HepG2 (cell line): ENCODE results near the gene FKBP14. TPM values are rescaled to one million over a fixed set of nuclear protein-coding genes. Genes with fewer than 3 reads are reported as not detected.

Source experiments
- BORCS8-MEF2B ChIP-seq: sonication (generic); formaldehyde crosslinking; IDR thresholded peaks from 2 replicates; pipeline ENCODE4 v1.8.0; 2022; ENCODE audit warnings: mild to moderate bottlenecking, missing genetic modification reagents
- CENPX ChIP-seq: sonication (generic); formaldehyde crosslinking; IDR thresholded peaks from 2 replicates; pipeline ENCODE4 v1.9.0; 2021; ENCODE audit warnings: mild to moderate bottlenecking, missing genetic modification reagents, moderate library complexity
- GATAD2A ChIP-seq: IDR thresholded peaks from 2 replicates; pipeline ENCODE4 v1.6.1; 2016
- KDM5A ChIP-seq: fragments of 200-600 bp; sonication (generic); IDR thresholded peaks from 2 replicates; pipeline ENCODE4 v1.7.0; 2018; ENCODE audit warnings: antibody characterized with exemption, mild to moderate bottlenecking, low read length, borderline replicate concordance
- MEIS1 ChIP-seq: sonication (generic); formaldehyde crosslinking; IDR thresholded peaks from 2 replicates; pipeline ENCODE4 v1.9.0; 2021; ENCODE audit warnings: mild to moderate bottlenecking, missing genetic modification reagents, moderate library complexity, borderline replicate concordance
- REPIN1 ChIP-seq: sonication (generic); formaldehyde crosslinking; IDR thresholded peaks from 2 replicates; pipeline ENCODE4 v1.8.0; 2022; ENCODE audit warnings: missing genetic modification reagents, low read depth, mild to moderate bottlenecking, borderline replicate concordance
- SMYD3 ChIP-seq: sonication (generic); formaldehyde crosslinking; IDR thresholded peaks from 2 replicates; pipeline ENCODE4 v1.8.1; 2023; ENCODE audit warnings: mild to moderate bottlenecking, missing genetic modification reagents
- TEAD2 ChIP-seq: sonication (generic); formaldehyde crosslinking; IDR thresholded peaks from 2 replicates; pipeline ENCODE4 v1.9.0; 2021; ENCODE audit warnings: missing genetic modification reagents
- TEAD3 ChIP-seq: optimal IDR thresholded peaks from 2 replicates; pipeline ENCODE3; 2016; ENCODE audit warnings: borderline replicate concordance
- XRCC5 ChIP-seq: fragments of 200-400 bp; formaldehyde crosslinking; optimal IDR thresholded peaks from 2 replicates; pipeline ENCODE3; 2017; ENCODE audit warnings: mild to moderate bottlenecking, low read length
- ZFP82 ChIP-seq: sonication (generic); formaldehyde crosslinking; IDR thresholded peaks from 2 replicates; pipeline ENCODE4 v1.5.1; 2020; ENCODE audit warnings: mild to moderate bottlenecking, missing genetic modification reagents, borderline replicate concordance
- ZNF251 ChIP-seq: sonication (generic); formaldehyde crosslinking; IDR thresholded peaks from 2 replicates; pipeline ENCODE4 v1.9.0; 2021; ENCODE audit warnings: mild to moderate bottlenecking, missing genetic modification reagents
- ZNF432 ChIP-seq: sonication (generic); formaldehyde crosslinking; IDR thresholded peaks from 2 replicates; pipeline ENCODE4 v1.5.0; 2020; ENCODE audit warnings: missing genetic modification reagents, mild to moderate bottlenecking, borderline replicate concordance
- ZNF672 ChIP-seq: sonication (generic); formaldehyde crosslinking; IDR thresholded peaks from 2 replicates; pipeline ENCODE4 v1.8.1; 2022; ENCODE audit warnings: missing genetic modification reagents
- ZNF713 ChIP-seq: sonication (generic); formaldehyde crosslinking; IDR thresholded peaks from 2 replicates; pipeline ENCODE4 v1.4.0; 2020; ENCODE audit warnings: mild to moderate bottlenecking, missing genetic modification reagents
- ZSCAN22 ChIP-seq: sonication (generic); formaldehyde crosslinking; IDR thresholded peaks from 2 replicates; pipeline ENCODE4 v1.4.0; 2020; ENCODE audit warnings: mild to moderate bottlenecking, missing genetic modification reagents
- polyA plus RNA-seq, 8 experiments: library from polyadenylated mRNA; depleted of rRNA in 3 of 8; stranded (reverse) in 7 of 8; unstranded in 1 of 8; fragments of >200 nt; fragmentation: Illumina TruSeq in 4 of 8; extraction: Trizol in 4 of 8; gene quantifications; 2 replicates each; pipeline versions ENCODE4 v1.2.1 to v1.2.3, GENCODE V29; 2011 to 2016; ENCODE audit warnings: low read depth in 4 of 8, missing spikeins in 1 of 8, mixed read lengths in 1 of 8; ENCODE audit not compliant: insufficient read depth in 1 of 8
- total RNA-seq, 5 experiments: library from RNA; depleted of rRNA; stranded (reverse); fragments of >200 nt; fragmentation: Illumina TruSeq; extraction: Trizol; gene quantifications; 2 replicates each; pipeline ENCODE4 v1.2.3, GENCODE V29; 2016; ENCODE audit warnings: low read depth in 1 of 5
- TF ChIP-seq, protein P1 (sequence below): sonication (generic); formaldehyde crosslinking; IDR thresholded peaks from 2 replicates; pipeline ENCODE4 v1.8.1; 2023; ENCODE audit warnings: missing genetic modification reagents, mild to moderate bottlenecking, borderline replicate concordance
- TF ChIP-seq, protein P2 (sequence below): sonication (generic); formaldehyde crosslinking; IDR thresholded peaks from 2 replicates; pipeline ENCODE4 v1.4.0; 2020; ENCODE audit warnings: missing genetic modification reagents
- TF ChIP-seq, protein P3 (sequence below): fragments of 450-650 bp; IDR thresholded peaks from 2 replicates; pipeline ENCODE4 v1.6.1; 2017; ENCODE audit warnings: mild to moderate bottlenecking
- TF ChIP-seq, protein P4 (sequence below): sonication (generic); formaldehyde crosslinking; IDR thresholded peaks from 2 replicates; pipeline ENCODE4 v1.5.0; 2020; ENCODE audit warnings: mild to moderate bottlenecking, missing genetic modification reagents, borderline replicate concordance

The FKBP14 gene
- total and polyA plus RNA-seq, 2 of the 13 experiments (the other 11 are each of a cell fraction or from before 2014, with no cell fraction given), result 20.0 to 32.3 TPM

DNA sequence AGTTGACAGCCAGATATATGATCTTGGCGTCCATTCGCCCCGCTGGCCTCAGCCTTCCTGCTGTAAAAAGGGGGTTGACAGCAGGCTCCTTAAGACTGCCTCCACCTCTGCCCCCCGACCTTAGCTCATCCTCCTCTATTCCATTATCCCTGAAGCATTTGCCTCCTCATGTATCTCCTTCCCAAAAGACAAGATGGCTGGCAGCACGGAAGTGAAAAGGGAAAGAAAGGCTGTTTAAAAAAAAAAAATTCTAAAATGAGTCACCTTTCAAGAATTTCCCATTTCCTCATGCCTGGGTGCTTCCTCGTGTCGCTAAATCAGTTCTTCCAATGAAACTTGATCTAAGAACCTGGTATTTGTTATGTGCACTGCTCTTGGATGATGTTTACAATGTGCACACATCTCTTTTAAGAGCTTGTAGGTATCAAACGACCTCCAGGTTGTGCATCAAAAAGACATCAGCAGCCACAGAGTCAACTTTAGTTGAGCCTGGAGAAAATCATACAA lies 38.6 kb downstream of the FKBP14 start (continued):
- TF ChIP-seq ZNF432 (no peak), CENPX (no peak), BORCS8-MEF2B (CRISPR knock-in tag) (no peak), SMYD3 (CRISPR knock-in tag) (no peak), ZNF672 (CRISPR knock-in tag) (no peak), MEIS1 (no peak), REPIN1 (CRISPR knock-in tag) (no peak), GATAD2A (CRISPR knock-in tag) (no peak), ZNF251 (CRISPR knock-in tag) (no peak), ZNF713 (CRISPR knock-in tag) (no peak), ZFP82 (CRISPR knock-in tag) (no peak), XRCC5 (no peak), TEAD2 (no peak), ZSCAN22 (CRISPR knock-in tag) (no peak), TEAD3 (CRISPR knock-in tag) (peak; percentile 88), KDM5A (peak; percentile 28; the same call in 1 of the 2 replicates)
- TF ChIP-seq, protein P1, sequence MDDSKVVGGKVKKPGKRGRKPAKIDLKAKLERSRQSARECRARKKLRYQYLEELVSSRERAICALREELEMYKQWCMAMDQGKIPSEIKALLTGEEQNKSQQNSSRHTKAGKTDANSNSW (CRISPR knock-in tag), result no peak
- TF ChIP-seq, protein P2, sequence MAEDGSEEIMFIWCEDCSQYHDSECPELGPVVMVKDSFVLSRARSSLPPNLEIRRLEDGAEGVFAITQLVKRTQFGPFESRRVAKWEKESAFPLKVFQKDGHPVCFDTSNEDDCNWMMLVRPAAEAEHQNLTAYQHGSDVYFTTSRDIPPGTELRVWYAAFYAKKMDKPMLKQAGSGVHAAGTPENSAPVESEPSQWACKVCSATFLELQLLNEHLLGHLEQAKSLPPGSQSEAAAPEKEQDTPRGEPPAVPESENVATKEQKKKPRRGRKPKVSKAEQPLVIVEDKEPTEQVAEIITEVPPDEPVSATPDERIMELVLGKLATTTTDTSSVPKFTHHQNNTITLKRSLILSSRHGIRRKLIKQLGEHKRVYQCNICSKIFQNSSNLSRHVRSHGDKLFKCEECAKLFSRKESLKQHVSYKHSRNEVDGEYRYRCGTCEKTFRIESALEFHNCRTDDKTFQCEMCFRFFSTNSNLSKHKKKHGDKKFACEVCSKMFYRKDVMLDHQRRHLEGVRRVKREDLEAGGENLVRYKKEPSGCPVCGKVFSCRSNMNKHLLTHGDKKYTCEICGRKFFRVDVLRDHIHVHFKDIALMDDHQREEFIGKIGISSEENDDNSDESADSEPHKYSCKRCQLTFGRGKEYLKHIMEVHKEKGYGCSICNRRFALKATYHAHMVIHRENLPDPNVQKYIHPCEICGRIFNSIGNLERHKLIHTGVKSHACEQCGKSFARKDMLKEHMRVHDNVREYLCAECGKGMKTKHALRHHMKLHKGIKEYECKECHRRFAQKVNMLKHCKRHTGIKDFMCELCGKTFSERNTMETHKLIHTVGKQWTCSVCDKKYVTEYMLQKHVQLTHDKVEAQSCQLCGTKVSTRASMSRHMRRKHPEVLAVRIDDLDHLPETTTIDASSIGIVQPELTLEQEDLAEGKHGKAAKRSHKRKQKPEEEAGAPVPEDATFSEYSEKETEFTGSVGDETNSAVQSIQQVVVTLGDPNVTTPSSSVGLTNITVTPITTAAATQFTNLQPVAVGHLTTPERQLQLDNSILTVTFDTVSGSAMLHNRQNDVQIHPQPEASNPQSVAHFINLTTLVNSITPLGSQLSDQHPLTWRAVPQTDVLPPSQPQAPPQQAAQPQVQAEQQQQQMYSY (CRISPR knock-in tag), result no peak
- TF ChIP-seq, protein P3, sequence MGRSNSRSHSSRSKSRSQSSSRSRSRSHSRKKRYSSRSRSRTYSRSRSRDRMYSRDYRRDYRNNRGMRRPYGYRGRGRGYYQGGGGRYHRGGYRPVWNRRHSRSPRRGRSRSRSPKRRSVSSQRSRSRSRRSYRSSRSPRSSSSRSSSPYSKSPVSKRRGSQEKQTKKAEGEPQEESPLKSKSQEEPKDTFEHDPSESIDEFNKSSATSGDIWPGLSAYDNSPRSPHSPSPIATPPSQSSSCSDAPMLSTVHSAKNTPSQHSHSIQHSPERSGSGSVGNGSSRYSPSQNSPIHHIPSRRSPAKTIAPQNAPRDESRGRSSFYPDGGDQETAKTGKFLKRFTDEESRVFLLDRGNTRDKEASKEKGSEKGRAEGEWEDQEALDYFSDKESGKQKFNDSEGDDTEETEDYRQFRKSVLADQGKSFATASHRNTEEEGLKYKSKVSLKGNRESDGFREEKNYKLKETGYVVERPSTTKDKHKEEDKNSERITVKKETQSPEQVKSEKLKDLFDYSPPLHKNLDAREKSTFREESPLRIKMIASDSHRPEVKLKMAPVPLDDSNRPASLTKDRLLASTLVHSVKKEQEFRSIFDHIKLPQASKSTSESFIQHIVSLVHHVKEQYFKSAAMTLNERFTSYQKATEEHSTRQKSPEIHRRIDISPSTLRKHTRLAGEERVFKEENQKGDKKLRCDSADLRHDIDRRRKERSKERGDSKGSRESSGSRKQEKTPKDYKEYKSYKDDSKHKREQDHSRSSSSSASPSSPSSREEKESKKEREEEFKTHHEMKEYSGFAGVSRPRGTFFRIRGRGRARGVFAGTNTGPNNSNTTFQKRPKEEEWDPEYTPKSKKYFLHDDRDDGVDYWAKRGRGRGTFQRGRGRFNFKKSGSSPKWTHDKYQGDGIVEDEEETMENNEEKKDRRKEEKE, result no peak
- TF ChIP-seq, protein P4, sequence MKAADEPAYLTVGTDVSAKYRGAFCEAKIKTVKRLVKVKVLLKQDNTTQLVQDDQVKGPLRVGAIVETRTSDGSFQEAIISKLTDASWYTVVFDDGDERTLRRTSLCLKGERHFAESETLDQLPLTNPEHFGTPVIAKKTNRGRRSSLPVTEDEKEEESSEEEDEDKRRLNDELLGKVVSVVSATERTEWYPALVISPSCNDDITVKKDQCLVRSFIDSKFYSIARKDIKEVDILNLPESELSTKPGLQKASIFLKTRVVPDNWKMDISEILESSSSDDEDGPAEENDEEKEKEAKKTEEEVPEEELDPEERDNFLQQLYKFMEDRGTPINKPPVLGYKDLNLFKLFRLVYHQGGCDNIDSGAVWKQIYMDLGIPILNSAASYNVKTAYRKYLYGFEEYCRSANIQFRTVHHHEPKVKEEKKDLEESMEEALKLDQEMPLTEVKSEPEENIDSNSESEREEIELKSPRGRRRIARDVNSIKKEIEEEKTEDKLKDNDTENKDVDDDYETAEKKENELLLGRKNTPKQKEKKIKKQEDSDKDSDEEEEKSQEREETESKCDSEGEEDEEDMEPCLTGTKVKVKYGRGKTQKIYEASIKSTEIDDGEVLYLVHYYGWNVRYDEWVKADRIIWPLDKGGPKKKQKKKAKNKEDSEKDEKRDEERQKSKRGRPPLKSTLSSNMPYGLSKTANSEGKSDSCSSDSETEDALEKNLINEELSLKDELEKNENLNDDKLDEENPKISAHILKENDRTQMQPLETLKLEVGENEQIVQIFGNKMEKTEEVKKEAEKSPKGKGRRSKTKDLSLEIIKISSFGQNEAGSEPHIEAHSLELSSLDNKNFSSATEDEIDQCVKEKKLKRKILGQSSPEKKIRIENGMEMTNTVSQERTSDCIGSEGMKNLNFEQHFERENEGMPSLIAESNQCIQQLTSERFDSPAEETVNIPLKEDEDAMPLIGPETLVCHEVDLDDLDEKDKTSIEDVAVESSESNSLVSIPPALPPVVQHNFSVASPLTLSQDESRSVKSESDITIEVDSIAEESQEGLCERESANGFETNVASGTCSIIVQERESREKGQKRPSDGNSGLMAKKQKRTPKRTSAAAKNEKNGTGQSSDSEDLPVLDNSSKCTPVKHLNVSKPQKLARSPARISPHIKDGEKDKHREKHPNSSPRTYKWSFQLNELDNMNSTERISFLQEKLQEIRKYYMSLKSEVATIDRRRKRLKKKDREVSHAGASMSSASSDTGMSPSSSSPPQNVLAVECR (CRISPR knock-in tag), result no peak
